GM19455 (cell line): ENCODE data around the gene CCL18.
"Not testable (repeated sequence)": the region's sequence is repeated elsewhere in the genome, so short reads cannot be mapped to it uniquely, and the experiment has no call there.

Experiments used
- ATAC-seq: cut with Tn5 transposase; IDR thresholded peaks from one replicate; pipeline ENCODE4 v1.9.1; 2021; ENCODE audit not compliant: unreplicated experiment

CCL18 gene

GRCh38 chr17:36070427-36070826, 6.4 kb downstream of the CCL18 start:
- no peak for ATAC-seq

- no peak for ATAC-seq
Observed at GRCh38 chr17:36071751-36072150, 7.7 kb downstream of the CCL18 start.

DNA sequence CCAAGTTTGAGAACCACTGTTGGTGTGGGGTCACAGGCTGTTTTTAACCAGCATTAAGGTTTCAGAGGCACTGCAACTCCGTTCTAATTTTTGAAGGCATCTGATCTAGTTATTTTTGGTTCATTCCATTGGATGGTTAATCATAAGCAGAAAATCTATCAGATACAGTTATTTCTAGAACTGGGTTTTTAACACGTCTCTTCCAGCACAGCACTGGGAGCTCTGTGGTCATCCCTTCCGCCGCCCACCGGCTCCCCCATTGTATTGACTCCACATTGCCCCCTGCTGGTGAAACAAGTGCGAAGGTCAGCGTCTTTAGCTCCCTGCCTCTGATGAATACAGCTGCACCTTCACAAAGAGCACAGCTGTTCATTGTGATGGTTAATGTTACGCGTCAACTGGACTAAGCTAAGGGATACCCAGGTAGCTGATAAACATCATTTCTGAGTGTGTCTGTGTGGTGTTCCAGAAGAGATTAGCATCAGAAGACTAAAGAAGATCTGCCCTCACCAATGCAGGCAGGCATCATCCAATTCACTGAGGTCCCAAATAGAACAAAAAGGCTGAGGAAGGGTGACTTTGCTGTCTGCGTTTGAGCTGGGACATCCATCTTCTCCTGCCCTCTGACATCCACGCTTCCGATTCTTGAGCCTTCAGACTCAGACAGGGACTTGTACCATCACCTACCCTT, 8.5 kb downstream of the CCL18 start:
- ATAC-seq: no peak

- ATAC-seq: no peak
Observed at GRCh38 chr17:36074365-36074764, 10.3 kb downstream of the CCL18 start.

DNA sequence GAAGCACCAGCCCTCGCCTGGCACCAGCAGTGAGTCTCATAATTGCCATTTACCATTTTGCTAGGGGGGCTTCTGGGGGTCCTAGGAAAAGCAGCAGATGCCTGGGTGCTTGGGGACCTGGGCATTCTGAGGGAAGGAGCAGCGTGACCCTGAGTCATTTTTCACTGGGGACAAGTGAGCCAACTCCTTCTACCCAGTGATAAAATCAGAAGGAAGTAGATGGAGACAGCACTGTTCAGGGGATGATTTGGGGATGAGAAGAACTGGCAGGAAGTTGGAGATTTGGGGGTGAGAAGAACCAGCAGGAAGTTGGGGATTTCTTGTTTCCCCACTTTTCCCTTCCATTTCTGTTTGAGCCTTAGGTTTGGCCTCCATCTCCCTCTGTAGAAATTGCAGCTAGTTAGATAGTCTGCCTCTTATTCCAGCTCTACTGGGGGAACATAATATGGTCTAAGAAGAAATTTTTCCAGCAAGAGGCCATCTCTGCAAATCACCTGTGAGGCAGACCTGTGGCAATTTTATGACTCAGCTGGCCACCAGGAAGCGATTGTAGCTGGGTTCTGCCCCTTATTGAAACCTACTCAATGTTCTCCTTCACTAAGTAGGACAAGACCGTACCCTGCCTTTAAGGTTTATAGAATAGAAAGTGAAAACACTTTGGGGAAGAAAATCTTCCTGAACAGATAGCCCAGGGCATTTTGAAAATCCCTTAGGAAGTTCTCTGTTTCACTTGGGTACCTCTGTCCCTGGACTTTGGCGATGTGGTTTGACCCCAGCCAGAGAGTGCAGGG, 17.8 kb downstream of the CCL18 start:
- ATAC-seq: peak; percentile 44

GRCh38 chr17:36082482-36083120, 18.5 kb downstream of the CCL18 start:
- peak; percentile 56 for ATAC-seq

- not testable (repeated sequence) for ATAC-seq
Observed at GRCh38 chr17:36083691-36084090, 19.6 kb downstream of the CCL18 start.

- no peak for ATAC-seq
Observed at GRCh38 chr17:36085765-36086164, 21.7 kb downstream of the CCL18 start.

DNA sequence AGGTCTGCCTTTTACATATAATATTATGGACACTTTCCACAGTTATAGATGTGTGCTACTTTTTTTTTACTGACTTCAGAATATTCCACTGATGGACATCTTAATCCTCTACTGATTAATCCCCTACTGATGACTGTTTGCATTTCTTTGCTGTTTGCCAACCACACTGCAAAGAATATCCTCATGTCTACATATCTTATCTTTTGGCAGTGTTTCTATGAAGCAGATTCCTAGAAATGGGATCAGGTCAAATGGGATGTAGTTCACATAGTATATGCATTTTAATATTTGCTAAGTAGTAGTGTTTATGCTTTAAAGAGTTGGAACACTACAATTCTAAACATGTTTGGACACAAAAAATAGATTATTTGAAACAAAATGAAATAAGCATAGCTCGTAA, 22.7 kb downstream of the CCL18 start:
- no peak for ATAC-seq

- not testable (repeated sequence) for ATAC-seq
Observed at GRCh38 chr17:36087471-36087870, 23.4 kb downstream of the CCL18 start.

DNA sequence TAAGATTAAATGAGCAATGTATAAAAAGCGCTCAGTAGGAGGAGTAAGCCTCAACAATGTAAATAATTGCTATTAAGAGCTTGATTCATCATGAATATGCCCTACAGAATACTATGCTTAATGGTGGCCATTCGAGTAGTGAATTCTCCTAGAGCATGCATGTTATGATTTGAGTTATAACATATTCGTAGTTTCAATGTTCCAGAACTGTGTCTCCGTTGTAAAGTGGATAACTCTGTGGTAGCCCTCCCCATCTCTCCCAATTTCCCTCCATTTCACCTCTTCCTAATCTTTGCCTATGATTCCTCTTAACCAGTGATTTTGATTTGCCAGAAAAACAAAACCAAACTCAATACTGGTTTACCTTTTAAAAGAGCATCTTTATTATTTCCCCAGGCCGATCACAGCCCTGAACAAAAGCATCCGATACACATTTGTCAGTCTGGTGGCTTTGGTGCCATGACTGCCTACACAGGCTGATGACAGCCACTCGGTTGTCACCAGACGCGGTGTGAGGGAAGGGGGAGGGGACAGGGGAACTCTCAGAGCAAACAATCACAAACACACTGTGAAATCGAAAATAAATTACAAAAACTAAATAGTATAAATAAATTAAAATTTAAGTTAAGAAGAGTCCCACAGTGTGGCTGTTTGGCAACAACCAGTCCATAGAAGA, 24.0 kb downstream of the CCL18 start:
- not testable (repeated sequence) for ATAC-seq

DNA sequence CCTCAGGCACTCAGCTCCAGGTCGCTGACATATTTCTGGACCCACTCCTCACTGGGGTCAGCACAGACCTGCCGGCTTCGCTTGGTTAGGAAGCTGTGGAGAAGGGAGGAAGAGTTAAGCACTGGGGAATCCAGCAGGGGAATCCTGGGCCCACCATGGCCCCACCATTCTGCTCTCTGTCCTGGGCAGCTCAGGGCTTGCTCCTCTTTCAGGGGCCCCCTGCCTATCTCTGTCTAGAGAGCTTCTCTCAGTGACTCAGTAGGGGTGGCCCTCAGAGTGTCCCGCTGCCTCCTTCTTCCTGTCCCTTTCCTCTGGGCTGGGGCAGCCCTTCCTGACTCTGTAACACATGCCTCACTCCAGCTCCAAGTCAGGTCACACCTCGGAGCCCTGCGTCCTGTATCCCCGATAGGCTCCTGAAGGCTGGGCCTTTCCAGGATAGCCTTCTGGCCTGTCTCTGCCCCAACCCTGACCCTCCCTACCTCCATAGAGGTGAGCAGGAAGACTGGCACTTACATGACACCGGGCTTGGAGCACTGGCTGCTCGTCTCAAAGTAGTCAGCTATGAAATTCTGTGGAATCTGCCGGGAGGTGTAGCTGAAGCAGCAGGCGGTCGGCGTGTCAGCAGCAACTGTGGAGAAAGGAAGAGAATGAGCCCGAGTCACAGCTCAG, 24.7 kb downstream of the CCL18 start:
- no peak for ATAC-seq

DNA sequence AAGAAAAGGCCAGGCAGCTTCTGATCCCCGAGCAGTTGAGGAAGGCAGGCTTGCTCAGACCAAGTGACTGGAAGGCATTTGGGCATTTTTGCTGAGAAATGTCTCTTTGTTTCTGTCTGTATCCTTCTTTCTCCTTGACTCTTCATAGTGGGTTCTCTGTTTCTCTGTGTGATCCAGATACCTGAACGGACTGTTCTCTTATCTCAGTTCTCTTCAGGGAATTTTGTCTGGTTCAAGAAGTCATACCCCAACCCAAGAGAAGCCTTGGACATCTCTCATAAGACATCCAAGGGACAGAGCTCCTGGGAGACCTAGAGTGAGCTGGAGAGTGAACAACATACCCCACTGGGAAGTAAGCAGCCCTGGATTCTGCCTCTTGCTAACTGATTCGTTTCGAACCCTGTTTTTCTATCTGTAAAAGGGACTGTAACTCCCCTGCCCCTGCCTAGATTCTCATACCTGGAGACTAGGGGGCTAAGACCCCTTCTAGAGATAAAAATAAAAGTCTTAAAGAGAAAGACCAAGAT, 25.3 kb downstream of the CCL18 start:
- ATAC-seq: no peak

DNA sequence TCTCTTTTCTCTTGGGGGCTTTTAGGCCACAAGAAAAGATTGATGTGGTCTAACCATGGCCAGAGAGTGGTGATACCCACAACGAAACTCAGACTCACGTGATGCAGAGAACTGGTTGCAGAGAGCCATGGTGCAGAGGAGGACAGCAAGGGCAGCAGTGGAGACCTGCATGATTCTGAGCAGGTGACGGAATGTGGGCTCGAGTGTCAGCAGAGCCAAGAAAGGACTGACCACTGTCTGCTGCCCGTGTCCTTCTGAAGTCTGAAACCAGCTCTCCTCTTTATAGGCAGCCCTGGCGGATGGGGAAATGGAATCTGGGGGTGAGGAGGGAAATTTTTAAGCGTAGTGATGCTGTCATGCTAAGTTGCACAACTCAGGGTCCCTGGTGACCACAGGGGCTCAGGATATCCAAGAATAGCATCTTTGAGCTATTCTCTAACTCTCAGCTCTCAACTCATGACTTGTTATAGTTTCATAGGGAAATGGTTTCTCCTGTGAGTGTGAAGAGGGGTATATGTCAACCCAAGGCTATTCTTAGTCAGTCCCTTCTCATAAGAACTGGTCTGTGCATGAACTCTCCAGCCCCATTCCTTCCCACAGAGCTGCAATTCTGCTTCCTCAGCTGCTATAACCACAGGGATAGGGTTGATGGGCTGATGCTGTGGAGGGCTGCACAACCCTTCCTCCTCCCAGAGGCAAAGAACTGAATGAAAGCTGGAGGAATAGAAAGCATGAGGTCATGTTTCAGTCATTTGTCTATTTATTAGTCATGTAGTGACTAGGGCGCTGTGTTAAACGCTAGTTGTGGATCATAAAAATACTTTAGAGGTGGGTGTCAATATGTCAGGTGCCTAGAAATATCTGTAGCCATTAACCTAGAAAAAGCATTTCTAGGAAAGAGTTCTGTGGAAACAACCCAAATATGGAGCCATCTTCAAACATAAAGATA, 26.1 kb downstream of the CCL18 start, which contains the start of gene CCL3:
CCL3 (minus strand) TSS at position 256 of the 949 bp plus-strand sequence; CDS start at position 171, 85 bp downstream.
- peak; percentile 62 for ATAC-seq

DNA sequence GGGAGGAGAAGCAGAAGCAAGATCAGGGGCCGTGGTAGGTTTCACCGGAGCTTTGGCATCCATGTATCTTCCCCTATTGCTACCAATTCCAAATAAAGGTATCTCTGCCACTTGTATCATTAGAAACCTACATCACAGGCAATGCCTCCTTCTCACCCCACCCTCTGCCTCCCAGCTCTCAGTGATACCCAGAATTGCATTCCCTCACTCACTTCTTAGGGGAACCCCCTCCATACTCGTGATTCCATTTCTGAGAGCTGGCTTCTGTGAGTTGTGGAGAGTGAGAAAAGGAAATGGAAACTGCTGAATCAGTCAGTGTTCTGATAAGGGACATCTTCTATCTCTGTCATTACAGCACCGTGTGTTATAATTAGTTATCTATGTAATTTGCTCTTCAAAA, 28.2 kb downstream of the CCL18 start:
- no peak for ATAC-seq

DNA sequence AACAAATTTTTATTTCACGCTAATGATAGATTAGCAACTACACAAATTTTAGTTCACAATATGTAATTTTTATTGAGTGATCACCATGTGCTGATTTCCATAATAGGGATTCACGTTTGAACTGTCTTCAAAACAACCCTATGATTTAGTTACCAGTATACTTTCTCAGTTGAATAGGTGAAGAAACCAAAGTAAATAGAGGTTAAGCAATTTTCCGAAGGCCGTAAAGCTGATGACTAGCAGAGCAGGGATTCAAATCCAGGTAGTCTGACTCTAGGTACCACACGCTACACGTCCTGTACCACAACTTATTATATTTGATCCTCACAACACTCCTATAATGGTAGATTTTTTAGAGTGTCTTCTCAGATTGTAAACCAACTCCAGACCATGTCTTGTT, 28.6 kb downstream of the CCL18 start:
- ATAC-seq: not testable (repeated sequence)

GRCh38 chr17:36094232-36094631, 30.2 kb downstream of the CCL18 start:
- no peak for ATAC-seq

- no peak for ATAC-seq
Observed at GRCh38 chr17:36094746-36095145, 30.7 kb downstream of the CCL18 start.

GRCh38 chr17:36095992-36096391, 31.9 kb downstream of the CCL18 start:
- ATAC-seq: no peak
